ENCODE results near the gene GFOD2. TPM values are rescaled to one million over a fixed set of nuclear protein-coding genes. Genes with fewer than 3 reads are reported as not detected.

Gene GFOD2
- total and polyA plus RNA-seq, 10 donors, result 10.4 to 45.6 (median 39.8) TPM

DNA sequence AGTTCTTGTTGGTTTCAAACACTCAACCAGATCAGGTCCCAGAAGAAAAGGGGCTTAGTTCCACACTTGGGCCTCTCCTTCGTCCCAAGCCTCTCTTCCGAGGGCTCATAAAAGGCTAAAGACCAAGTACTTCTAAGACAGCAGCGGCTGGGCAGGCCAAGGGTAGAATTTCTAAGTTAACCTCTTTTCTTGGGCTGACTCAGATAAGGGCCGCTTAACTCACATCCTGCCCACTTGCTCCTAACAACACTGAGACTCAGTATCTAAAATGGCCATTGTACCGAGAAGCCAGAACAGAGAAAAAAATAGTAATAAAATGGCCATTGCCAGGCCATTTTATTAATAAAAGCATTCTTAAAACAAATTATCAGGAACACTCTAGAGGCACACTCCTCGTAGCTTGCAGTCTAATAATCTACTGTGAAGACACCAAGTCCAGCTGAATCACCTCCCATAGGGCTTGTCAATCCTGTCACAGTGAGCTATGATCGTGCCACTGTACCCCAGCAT is 45.1 kb upstream of the GFOD2 start:
- H3K27ac ChIP-seq, result no peak overlapping the region
- H3K9me3 ChIP-seq, result no peaks in the 10 kb centered on the region
- H3K4me3 ChIP-seq, result no peak overlapping the region
- intact Hi-C loops (cut with DNase I; ENCODE audit: low total_unique reads), result no loop called here
- TF ChIP-seq POLR2A (IDR thresholded peaks at IDR 0.05) (no peak), POLR2AphosphoS5 (IDR thresholded peaks at IDR 0.05) (no peak)
- TF ChIP-seq, protein P1, sequence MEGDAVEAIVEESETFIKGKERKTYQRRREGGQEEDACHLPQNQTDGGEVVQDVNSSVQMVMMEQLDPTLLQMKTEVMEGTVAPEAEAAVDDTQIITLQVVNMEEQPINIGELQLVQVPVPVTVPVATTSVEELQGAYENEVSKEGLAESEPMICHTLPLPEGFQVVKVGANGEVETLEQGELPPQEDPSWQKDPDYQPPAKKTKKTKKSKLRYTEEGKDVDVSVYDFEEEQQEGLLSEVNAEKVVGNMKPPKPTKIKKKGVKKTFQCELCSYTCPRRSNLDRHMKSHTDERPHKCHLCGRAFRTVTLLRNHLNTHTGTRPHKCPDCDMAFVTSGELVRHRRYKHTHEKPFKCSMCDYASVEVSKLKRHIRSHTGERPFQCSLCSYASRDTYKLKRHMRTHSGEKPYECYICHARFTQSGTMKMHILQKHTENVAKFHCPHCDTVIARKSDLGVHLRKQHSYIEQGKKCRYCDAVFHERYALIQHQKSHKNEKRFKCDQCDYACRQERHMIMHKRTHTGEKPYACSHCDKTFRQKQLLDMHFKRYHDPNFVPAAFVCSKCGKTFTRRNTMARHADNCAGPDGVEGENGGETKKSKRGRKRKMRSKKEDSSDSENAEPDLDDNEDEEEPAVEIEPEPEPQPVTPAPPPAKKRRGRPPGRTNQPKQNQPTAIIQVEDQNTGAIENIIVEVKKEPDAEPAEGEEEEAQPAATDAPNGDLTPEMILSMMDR (IDR thresholded peaks at IDR 0.05 in 8 of 11, conservative IDR thresholded peaks at IDR 0.05 in 3 of 11), result no peak
- no peak for DNase-seq
- 94 to 97% (median 95%) methylated on average over 7 of the region's 7 CpGs for WGBS, 5 donors
- H3K36me3 ChIP-seq, result peaks cover 0 to 78% (median 4%) of the 10 kb centered on the region in 6 donors
- peaks cover 0 to 21% (median 6%) of the 10 kb centered on the region in 6 donors for H3K4me1 ChIP-seq
- no peaks in the 10 kb centered on the region for H3K27me3 ChIP-seq (replicated peaks in 1 of 7)

DNA sequence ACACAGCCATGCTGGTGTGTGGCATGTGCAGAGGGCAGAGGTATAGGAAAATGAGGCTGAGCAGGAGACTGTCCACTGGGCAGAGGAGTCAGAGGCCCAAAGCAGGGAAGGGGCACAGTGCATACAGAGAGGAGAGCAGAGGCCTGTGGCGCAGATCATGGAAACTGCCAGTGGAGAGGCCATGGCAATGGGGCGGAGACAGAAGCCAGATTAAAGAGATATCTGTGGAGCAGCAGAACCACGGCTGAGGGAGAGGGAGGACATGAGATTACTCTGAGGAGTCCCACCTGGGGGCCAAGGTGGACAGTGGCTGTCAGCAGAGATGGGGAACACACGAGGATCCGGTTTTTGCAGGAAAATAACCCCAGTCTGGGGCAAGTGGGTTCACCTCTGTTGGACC is 44.0 kb upstream of the GFOD2 start:
- TF ChIP-seq, protein P1 (IDR thresholded peaks at IDR 0.05 in 8 of 11, conservative IDR thresholded peaks at IDR 0.05 in 3 of 11), result no peak
- TF ChIP-seq POLR2A (IDR thresholded peaks at IDR 0.05), result no peak
- no peak for TF ChIP-seq POLR2AphosphoS5 (IDR thresholded peaks at IDR 0.05)
- WGBS, 5 donors, result 88 to 97% (median 94%) methylated on average over 5 of the region's 5 CpGs
- no peaks in the 10 kb centered on the region for H3K9me3 ChIP-seq
- H3K4me3 ChIP-seq, result no peak overlapping the region
- H3K36me3 ChIP-seq, result peaks cover 0 to 80% (median 8%) of the 10 kb centered on the region in 6 donors
- no peak overlapping the region for H3K27ac ChIP-seq
- peaks cover 0 to 21% (median 6%) of the 10 kb centered on the region in 6 donors for H3K4me1 ChIP-seq
- intact Hi-C loops (cut with DNase I; ENCODE audit: low total_unique reads), result no loop called here
- no peak for DNase-seq
- no peaks in the 10 kb centered on the region for H3K27me3 ChIP-seq (replicated peaks in 1 of 7)

DNA sequence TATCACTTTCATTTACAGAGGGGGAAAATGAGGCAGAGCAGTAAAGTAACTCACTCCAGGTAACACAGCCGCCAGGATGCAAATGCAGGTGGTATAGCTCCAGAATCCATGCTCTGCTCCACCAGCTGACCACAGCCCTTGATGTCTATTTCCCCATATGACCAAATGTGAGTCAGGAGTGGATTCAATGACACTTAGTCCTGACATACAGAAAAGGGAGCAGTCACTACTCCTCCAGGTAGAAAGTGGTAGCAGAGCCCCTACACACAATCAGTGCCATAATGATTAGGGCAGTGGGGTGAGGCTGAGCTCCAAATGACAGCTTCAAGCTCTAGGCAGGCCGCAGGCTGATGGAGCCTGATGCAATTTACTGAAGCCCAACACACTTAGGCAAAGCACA is 43.3 kb upstream of the GFOD2 start:
- Histone ChIP-seq H3K4me1 (peaks cover 0 to 21% (median 6%) of the 10 kb centered on the region in 6 donors), H3K27ac (no peak overlapping the region), H3K27me3 (replicated peaks in 1 of 7) (no peaks in the 10 kb centered on the region), H3K36me3 (peaks cover 0 to 80% (median 8%) of the 10 kb centered on the region in 6 donors), H3K4me3 (no peak overlapping the region), H3K9me3 (no peaks in the 10 kb centered on the region)
- TF ChIP-seq POLR2A (IDR thresholded peaks at IDR 0.05) (no peak), POLR2AphosphoS5 (IDR thresholded peaks at IDR 0.05) (no peak)
- TF ChIP-seq, protein P1 (IDR thresholded peaks at IDR 0.05 in 8 of 11, conservative IDR thresholded peaks at IDR 0.05 in 3 of 11), result no peak
- intact Hi-C loops (cut with DNase I; ENCODE audit: low total_unique reads), result no loop called here
- 91 to 100% (median 98%) methylated on average over 2 of the region's 2 CpGs for WGBS, 5 donors
- no peak for DNase-seq

DNA sequence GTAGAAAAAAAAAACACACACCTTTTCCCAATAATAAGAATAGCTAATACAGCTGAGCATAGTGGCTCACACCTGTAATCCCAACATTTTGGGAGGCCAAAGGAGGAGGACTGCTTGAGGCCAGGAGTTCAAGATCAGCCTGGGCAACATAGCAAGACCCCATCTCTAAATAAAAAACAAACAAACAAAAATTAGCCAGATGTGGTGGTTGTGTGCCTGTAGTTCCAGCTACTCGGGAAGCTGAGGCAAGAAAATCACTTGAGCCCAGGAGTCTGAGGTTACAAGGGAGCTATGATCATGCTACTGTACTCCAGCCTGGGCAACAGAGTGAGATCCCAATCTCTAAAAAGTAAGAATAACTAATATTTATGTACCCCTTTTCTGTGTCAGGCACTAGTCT is 42.8 kb upstream of the GFOD2 start:
- WGBS, 5 donors, result 90 to 100% (median 100%) methylated on average over 1 of the region's 1 CpG

More for the DNA sequence above, 42.8 kb upstream of the GFOD2 start:
- DNase-seq, result no peak
- no peak overlapping the region for H3K4me3 ChIP-seq
- H3K4me1 ChIP-seq, result peaks cover 0 to 21% (median 6%) of the 10 kb centered on the region in 6 donors
- H3K36me3 ChIP-seq, result peaks cover 0 to 80% (median 8%) of the 10 kb centered on the region in 6 donors
- intact Hi-C loops (cut with DNase I; ENCODE audit: low total_unique reads), result no loop called here
- H3K27ac ChIP-seq, result no peak overlapping the region
- H3K27me3 ChIP-seq (replicated peaks in 1 of 7), result no peaks in the 10 kb centered on the region
- no peaks in the 10 kb centered on the region for H3K9me3 ChIP-seq
- TF ChIP-seq POLR2A (IDR thresholded peaks at IDR 0.05) (no peak), POLR2AphosphoS5 (IDR thresholded peaks at IDR 0.05) (no peak)
- TF ChIP-seq, protein P1 (IDR thresholded peaks at IDR 0.05 in 8 of 11, conservative IDR thresholded peaks at IDR 0.05 in 3 of 11), result no peak
